GM19463 (cell line): ENCODE measurements around the gene RASA3.
A peak's percentile ranks its signal among the peaks of the same experiment; 100 is the strongest.

ENCODE experiments used
- ATAC-seq: cut with Tn5 transposase; IDR thresholded peaks from one replicate; pipeline ENCODE4 v1.9.1; 2021; ENCODE audit warnings: mild to moderate bottlenecking, moderate library complexity; ENCODE audit not compliant: unreplicated experiment

RASA3 gene

DNA sequence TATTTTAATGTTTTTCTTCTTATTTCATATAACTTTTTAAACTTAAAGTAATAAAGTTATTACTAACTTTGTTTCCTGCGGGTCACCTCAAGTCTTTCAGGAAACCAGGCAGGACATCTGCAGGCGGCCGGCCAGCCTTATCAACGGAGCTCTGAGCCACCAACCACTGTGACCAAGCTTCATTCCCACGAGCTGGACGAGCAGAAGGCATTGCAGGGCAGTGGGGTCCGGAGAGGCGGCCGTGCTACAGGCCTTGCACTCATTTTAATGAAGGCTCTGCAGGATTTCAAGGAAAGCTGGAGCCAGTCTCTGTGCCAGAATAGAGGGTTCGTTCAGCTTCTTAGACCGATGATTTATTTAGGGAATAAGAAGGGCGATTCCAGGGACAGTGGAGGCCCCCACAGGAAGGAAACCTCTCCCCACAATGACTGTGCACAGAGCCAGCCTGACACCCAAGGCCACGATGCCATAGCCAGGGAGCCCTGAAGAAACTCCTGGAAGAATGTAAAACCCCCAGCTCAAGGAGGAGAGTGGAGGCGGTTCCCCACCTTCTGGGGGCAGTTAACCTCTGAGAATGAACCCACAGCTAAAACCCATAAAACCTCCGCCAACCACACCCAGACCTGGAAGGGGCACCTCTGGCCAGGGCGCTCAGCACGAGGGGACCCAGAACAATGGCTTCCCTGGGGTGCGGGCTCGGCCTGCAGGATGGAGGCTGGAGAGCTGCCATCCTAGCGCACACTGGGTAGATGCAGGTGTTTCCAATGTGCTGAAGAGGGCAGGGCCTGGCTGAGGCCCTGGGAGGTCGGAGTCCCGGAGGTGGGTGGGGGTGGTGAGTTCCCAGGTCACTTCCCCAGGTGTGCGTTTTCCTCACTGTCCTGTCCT is 75.0 kb downstream of the RASA3 start:
- ATAC-seq: no peak

DNA sequence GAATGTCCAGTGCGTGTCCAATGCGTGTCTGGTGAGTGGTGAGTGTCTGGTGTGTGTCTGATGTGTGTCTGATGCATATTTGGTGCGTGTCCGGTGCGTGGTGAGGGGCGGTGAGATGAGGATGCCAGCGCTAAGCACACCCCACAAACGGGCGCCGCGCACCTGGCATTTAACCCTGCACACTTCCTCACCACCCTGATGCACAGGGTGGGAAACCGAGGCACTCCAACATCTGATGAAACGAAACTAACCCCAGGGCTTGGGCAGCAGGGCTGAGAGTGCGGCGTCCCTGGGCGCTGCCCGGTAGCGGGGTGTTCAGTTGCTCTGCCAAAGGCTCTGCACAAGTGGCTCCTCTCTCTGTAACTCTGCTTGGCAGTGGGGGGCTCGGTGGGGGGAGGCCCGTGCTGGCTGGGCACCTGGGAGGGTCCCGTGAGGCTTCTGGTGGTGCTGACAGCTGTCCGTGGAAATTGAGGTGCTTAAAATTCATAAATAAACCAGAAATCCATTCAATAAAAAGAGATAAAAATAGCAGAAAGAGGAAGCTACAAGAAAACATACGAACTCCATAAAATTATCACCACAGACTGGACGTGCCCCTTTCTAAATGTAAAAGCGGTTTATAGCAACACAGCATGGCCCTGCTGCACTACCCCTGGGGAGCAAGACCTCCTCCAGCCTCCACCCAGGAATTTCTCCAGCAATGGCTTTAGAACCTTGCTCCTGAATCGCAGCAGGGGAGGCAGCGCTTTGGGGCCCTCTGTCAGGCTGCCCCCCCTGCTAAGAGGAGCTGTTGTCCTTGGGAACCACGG is 76.0 kb downstream of the RASA3 start:
- no peak for ATAC-seq

DNA sequence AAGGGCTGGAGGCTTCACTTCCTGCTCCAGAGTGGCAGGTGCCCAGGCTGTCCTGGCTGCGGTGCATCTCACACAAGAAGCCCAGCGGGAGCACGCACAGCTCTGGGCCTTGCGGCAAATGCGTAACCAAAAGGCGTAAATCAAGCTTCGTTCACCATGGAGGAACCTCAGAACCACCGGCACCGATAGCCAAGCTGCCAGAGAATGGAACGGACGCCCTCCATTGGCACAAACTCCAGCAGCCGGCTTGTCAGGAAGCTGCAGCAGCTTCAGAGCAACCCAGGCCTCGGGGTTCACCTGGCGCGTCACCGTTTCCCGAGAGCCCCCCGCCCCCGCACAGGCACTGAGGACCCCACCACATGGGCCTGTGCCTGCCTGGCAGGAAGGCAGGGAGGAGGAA is 76.7 kb downstream of the RASA3 start:
- ATAC-seq: no peak

DNA sequence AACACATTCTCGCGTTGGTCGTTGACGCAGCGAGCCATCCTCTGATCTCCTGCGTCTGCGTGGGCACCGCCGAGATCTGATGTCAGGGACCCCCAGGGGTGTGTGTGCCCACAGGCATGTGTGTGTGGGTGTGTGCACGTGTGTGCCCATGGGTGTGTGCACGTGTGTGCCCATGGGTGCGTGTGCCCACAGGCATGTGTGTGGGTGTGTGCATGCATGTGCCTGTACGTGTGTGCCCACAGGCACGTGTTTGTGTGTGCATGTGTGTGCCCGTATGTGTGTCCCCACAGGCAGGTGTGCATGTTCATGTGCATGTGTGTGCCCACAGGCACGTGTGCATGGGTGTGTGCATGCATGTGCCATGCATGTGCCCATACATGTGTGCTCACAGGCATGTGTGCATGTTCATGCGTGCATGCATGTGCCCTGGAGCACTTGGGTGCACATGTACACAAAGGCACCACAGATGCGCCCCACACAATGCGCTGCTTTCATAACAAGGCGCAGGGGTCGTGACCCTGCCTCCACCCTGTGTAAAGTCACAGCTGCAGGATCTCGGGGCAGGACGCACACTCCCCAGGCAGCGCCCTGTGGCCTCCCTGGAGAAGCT is 77.5 kb downstream of the RASA3 start:
- no peak for ATAC-seq

DNA sequence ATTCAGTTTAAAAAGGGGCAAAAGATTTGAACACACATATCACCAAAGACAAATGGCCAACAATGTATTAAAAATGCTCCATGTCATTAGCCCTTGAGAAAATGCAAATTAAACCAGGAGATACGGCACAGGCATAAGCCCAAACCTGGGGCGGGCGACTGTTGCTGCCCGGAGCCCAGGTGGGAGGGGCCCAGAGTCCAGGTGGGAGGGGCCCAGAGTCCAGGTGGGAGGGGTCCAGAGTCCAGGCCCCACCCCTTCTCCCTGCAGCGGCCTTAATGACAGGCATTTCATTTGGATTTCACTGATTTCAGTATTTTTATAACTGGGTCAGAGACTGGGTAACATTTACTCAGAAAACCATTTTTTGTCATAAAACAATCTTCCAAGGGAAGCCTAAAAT is 78.2 kb downstream of the RASA3 start:
- no peak for ATAC-seq

DNA sequence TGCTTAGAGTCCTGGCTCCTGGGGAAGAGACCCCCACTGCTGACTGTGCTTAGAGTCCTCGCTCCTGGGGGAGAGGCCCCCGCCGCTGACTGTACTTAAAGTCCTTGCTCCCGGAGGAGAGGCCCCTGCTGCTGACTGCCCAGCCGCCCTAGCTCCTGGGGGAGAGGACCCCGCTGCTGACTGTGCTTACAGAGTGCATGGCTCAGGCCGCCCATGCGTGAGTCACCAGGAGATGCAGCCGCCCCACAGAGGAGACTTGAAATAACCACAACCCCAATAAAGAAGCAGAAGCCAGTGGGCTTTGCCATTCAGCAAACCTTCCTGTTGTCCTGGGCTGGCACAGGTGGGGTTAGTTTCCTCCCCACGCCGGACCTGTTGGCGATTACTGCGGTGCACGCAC is 79.4 kb downstream of the RASA3 start:
- no peak for ATAC-seq

DNA sequence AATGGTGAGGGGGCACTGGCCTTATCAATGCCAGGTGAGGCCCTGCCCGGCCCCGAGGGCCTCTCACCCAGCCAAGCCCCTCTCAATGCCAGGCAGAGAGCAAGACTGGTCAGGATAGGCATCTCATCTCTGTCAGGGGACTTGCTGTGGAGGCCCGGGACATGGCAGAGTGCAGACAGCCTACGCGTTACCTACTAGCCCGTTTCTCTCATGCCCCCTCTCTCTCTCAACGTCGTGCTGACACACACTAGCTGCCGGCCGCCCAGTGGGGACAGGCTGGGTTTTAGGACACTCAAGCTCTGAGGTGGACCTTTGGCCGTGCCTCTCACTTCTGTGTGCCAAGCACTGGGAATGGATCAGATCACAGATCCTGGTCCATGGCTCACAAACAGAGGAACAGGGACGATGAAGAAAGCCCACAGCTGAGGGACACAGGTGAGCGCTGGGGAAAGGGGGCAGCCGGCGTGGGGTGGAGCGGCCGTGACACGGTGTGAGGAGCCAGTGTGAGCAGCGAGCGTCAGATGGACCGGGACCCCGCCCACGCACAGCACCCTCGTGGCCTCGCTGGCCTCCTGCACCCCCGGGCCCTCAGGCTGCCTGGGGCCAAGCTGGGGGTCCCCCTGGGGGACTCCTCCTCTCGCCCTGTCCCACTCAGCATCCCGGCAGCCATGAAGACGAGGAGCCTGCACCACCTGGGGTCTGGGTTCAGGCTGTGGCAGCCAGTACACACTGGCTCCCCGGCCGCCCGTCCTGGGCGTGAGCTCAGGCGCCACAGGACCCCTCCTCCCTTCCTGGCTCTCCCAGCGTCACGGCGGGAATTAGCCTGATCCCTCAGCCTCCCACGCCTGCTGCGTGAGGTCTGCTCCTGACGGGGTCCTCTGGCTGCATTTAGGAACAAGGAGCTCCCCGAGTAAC is 81.6 kb downstream of the RASA3 start:
- ATAC-seq: no peak

DNA sequence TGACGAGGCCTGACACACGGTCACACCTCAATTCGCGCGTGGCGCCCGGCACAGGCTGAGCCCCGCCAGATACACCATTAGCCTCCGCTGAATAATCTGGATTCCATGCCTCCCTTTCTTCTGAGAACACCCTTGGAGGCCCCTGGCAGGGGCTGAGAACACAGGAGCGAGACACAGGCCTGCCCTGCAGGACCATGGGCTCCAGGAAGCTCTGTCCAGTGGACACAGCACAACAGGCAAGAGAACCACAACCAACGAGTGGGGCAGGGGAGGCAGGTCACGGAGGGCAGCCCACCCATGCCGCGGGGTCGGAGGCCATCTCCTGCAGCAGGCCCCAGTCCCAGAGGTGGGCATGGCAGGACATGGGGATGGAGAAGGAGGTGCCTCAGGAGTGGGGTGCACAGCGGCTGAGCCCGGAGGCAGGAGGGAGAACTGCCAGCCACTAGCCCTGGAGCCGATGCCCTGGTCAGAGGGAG is 82.8 kb downstream of the RASA3 start:
- no peak for ATAC-seq

DNA sequence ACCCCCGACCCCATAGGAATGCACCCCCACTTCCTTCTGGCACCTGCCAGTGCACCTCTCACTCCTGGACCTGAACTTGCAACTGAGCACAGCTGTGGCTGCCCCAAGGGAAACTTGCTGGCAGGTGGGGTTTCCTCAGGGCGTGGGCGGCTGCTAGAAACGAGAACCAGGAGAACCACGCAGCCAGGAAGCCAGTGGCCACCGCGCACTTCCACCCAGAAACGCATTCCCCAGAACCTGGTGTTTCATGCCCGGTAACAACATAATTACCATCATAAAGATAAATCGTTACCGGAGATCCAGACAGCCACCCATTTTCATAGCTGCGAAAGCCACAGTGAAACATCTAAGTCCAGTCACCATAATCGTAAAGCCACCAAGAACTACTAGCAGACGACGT is 83.4 kb downstream of the RASA3 start:
- ATAC-seq: peak; percentile 52

DNA sequence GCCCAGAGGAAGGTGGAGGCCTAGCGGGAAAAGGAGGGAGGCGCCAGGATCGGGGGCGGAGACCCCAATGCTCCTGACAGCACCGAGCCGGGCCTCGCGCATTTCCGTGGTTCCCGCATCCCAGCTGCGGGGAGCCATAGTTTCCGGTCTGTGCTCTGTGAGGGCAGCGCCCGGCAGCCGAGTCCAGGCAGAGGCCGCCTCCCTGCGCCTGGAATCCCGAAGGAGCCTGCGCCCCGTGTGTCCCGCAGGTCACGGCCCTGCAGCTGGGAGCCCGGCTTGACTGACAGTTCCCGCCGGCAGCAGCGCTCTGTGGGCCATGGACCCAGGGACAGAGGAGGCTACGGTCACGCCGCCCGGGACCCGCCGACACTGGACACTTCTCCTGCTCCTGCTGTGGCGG is 84.0 kb downstream of the RASA3 start:
- no peak for ATAC-seq

DNA sequence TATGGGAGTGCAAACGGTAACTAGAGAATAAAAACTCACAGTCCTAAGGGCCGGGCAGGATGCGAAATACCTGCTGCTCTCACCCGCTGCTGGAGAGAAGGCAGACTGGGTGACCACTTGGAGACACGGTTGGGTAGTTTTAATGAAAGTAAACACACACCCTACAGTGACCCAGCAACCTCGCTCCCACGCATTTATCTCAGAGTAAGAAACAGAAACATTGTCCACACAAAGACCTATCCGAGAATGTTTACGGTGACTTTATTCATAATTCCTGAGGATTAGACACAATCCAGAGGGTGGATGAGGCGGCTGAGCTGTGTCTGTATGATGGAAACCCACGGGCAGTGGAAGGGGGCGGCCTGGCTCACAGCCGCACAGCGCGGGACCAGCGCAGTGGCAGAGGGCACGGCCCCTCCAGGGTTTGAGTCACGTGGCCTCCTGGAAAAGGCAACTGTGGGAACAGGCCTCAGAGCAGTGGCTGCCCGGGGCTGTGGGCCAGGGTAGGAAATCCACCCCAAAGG is 85.0 kb downstream of the RASA3 start:
- ATAC-seq: peak; percentile 81

DNA sequence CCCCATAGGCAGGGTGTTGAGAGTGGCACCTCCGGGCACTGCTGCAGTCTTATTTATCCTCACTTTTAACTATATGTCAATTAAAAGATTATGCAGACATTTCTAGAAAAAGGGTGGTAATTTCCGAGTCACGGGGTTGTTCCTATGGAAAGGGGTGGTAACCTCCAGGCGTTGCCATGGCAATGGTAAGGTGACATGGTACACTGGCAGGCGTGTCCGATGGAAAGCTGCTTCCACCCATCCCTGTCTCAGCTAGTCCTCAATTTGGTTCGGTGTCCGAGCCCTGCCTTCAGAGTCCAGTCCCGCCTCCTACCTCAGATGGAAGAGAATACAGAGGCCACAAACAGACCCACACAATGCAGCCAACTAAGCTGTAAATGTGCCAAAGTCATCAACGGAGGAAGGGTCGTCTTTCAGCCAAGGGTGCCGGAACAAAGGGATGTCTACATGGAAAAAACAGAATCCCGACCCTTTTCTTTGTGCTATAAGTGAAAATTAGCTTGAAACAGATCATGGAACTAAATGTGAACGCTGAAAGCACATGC is 85.9 kb downstream of the RASA3 start:
- no peak for ATAC-seq

DNA sequence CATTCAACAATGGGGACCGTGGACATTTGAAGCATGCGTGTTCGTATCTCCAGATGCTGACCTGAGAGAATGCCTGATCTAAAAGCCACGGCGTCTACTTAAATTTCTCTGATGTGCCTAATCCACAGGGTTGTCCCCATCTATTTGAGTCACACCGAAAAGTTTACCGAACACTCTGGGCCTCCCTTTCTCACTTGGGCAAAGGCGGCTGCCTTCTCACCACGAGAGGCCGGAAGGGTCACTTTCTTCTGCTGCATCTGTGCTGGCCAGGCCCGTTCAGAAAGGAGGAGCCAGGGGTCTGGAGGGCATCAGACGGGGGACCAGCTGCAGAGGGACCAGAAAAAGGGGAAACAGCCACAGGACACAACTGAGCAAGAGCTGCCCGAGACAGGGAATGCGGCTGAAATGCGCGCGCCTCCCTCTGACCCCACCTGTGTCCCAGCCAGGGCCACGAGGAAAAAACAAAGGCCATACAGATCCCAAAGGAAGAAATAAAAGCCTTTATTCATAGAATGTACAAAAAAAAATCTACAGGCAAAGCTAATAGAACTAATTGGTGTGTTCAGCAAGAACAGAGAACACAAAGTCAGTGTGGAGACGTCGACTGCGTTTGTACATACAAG is 87.2 kb downstream of the RASA3 start:
- ATAC-seq: no peak

DNA sequence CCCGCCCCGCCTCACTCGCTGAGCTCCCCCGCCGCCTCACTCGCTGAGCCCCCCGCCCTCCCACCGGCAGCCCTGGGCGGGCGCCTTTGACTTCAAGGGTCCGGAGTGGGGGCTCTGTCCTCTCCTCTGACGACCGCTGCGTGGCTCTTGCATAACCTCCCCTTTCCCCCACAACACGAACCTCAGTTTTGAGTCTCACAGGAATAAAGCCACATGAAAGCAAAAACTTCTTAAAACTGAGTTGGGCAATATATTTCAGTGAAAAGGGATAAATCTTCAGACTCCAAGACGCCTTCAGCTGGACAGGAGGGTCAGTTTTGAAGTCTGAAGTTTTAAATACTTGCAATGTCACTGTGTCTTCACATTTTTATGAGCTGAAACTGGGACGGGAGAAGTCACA is 87.9 kb downstream of the RASA3 start:
- no peak for ATAC-seq

DNA sequence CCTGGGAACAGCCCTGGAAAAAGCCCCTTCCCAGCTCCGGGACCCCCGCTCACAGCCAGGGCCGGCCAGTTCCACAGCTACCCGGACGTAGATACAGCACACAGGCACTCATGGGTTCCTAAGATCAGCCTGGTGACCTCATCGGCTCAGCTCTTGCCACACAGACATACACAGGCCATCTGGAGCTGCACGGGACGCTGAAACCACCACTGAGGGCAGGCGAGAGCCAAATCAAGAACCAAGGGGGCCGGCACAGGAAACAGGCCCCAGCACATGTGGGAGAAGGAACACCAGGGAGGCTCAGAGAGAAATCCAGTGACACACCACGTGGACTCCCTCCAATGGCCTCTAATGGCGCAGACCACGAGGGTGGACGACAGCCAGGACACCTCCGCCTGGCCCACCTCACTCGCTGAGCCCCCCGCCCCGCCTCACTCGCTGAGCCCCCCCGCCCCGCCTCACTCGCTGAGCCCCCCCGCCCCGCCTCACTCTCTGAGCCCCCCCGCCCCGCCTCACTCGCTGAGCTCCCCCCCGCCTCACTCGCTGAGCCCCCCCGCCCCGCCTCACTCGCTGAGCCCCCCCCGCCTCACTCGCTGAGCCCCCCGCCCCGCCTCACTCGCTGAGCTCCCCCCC is 88.9 kb downstream of the RASA3 start:
- peak; percentile 32 for ATAC-seq

DNA sequence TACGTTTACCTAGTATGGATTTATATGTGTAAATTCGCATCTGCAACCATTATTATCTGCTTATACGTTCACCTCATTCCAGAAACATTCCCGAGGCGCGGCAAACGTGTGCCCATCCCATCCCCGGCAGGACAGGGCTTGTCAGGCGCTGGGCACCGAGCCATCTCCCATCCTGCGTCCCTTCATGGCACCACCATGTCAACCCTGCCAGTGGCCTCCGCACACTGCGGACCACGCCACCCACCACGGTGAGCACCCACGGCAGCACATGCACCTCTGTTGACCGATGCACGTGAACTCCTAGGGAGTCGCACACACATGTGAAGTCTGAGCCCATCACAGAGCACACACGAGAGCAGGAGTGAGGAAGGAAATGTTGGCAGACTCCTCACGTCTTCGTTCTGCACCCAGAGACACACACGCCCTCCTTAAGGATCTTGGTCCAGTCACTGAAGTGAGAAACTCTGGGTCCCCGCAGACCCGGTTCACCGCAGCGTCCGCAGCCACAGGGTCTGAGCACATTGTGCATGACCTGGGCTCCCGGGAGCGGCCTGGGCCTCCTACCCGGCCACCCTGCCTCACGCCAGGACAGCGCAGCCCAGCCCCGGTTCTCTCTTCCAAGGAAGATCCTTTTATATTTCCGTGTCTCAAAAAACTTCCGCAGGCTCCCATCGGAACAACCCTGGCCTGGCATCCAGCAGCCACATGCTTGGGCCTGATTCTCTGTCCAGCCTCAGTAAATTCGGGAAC is 90.2 kb downstream of the RASA3 start:
- no peak for ATAC-seq

DNA sequence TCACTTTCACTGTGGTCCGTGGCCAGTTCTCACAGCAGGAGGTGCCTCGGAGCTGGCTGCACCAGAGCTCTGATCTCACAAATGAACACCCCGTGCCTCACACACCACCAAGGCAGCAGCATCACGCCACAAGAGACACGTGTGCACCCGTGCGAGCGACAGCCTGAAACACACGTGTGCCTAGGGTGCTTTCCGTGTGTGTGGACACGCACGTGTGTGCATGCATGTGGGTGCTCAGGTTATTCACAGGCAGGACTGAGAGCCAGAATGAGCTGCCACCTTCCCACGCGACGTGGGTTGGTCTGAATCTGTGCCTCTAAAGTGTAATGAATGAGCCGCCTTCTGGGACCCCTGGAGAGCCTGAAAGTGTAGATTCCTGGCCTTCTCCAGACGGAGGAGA is 90.9 kb downstream of the RASA3 start:
- ATAC-seq: no peak

DNA sequence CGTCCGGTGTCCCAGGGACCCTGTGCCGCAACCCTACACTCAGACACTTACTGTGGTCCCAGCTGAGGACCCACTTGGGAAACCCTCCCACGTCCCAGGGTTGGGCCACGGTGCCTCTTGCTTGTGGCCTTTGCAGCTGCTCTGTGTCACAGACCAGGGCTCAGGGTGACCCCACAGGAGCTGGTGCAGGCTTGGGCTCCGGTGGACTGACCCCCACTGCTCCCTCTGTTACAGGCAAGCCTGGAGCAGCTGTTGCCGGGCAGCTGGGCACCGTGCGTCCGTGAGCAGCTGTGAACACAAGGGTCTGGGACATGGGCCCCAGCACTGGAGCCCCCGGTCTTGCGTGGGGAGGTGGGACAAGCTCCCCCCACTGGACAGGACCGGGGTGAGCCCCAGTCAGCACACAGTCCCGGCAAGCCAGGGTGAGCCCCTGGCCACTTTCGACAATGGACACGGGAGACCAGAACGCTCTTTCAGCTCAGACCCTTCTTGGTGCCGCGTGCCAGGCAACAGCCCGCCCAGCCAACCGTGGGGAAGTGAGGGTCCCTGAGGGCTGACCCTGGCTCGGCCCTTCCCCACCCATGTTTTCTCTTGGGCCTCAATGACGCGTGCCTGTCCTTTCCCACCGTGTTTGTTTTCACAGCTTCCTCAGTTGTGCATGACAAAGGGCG is 92.8 kb downstream of the RASA3 start:
- ATAC-seq: no peak
